H1 (cell line): ENCODE measurements around the gene SV2C. TPM values are rescaled to one million over a fixed set of nuclear protein-coding genes. Genes with fewer than 3 reads are reported as not detected.

Experiments
- CTCF ChIA-PET: fragments of 300-600 bp; sonication (Branson Sonifier 250); formaldehyde crosslinking; loops from one replicate; lab custom pipeline; 2021; ENCODE audit not compliant: partially characterized antibody; lab: Charles Lee
- POLR2A ChIA-PET: fragments of 300-600 bp; sonication (Branson Sonifier 250); formaldehyde crosslinking; loops from one replicate; lab custom pipeline; 2021; ENCODE audit warnings: inconsistent platforms; ENCODE audit not compliant: partially characterized antibody; lab: Charles Lee
- DNase-seq, 2 experiments: peaks; one replicate each; pipeline versions ENCODE4 v3.0.0 to v3.0.0-alpha.2; 2010 to 2022; ENCODE audit warnings: low spot score in 2 of 2, low read depth in 1 of 2, mixed read lengths in 1 of 2
- FAIRE-seq: peaks from 2 replicates; lab custom pipeline; 2011; peaks lifted over from hg19 to GRCh38; lab: Jason Lieb, UNC
- H2AFZ ChIP-seq: 2 replicates; pipeline ENCODE4 v1.8.1; 2012; ENCODE audit warnings: low read length, inconsistent platforms
- H2AK5ac ChIP-seq: 2 replicates; pipeline ENCODE4 v1.6.1; 2013; ENCODE audit warnings: low read depth, low read length
- H2BK120ac ChIP-seq: replicated peaks from 2 replicates; pipeline ENCODE3; 2013; ENCODE audit warnings: low read depth, low read length, inconsistent platforms
- H2BK12ac ChIP-seq: 2 replicates; pipeline ENCODE4 v1.6.1; 2013; ENCODE audit warnings: low read depth, low read length
- H2BK15ac ChIP-seq: 2 replicates; pipeline ENCODE4 v1.6.1; 2013; ENCODE audit warnings: low read length
- H2BK20ac ChIP-seq: 2 replicates; pipeline ENCODE4 v1.6.1; 2013; ENCODE audit warnings: low read length
- H2BK5ac ChIP-seq: 2 replicates; pipeline ENCODE4 v1.6.1; 2013; ENCODE audit warnings: low read depth, low read length
- H3K14ac ChIP-seq: 2 replicates; pipeline ENCODE4 v1.6.1; 2013; ENCODE audit warnings: inconsistent platforms; ENCODE audit not compliant: insufficient read length
- H3K18ac ChIP-seq: 2 replicates; pipeline ENCODE4 v1.6.1; 2013; ENCODE audit warnings: low read length; ENCODE audit errors: extremely low read depth
- H3K23ac ChIP-seq: 2 replicates; pipeline ENCODE4 v1.6.1; 2013; ENCODE audit warnings: inconsistent platforms; ENCODE audit not compliant: insufficient read length
- H3K23me2 ChIP-seq: 2 replicates; pipeline ENCODE4 v1.6.1; 2013; ENCODE audit warnings: low read depth, low read length
- H3K27ac ChIP-seq: 2 replicates; pipeline ENCODE4 v1.6.1; 2011; ENCODE audit warnings: low read depth, low read length, inconsistent platforms
- H3K27me3 ChIP-seq, 4 experiments: replicated peaks in 1 of 4; 1 replicate in 1 of 4; 2 replicates in 3 of 4; pipeline versions ENCODE4 v1.6.1 to v1.8.1; 2011 to 2013; ENCODE audit warnings: low read length in 3 of 4, mild to moderate bottlenecking in 3 of 4, inconsistent platforms in 2 of 4, mixed read lengths in 2 of 4, moderate library complexity in 1 of 4; ENCODE audit not compliant: control insufficient read depth in 3 of 4, insufficient read depth in 3 of 4; ENCODE audit errors: extremely low read depth in 1 of 4
- H3K36me3 ChIP-seq, 4 experiments: 2 replicates each; pipeline versions ENCODE4 v1.6.1 to v1.8.1; 2011 to 2013; ENCODE audit warnings: mild to moderate bottlenecking in 4 of 4, low read length in 3 of 4, moderate library complexity in 2 of 4, control low read depth in 1 of 4, inconsistent platforms in 1 of 4; ENCODE audit not compliant: insufficient read depth in 4 of 4, control insufficient read depth in 2 of 4
- H3K4ac ChIP-seq: replicated peaks from 2 replicates; pipeline ENCODE3; 2013; ENCODE audit warnings: low read length, low read depth, mixed read lengths, inconsistent platforms; ENCODE audit not compliant: insufficient read length
- H3K4me1 ChIP-seq, 4 experiments: replicated peaks in 1 of 4; 1 replicate in 1 of 4; 2 replicates in 3 of 4; pipeline versions ENCODE4 v1.6.1 to v1.8.1; 2011 to 2013; ENCODE audit warnings: low read length in 3 of 4, inconsistent platforms in 2 of 4, mixed read lengths in 1 of 4; ENCODE audit not compliant: insufficient read depth in 4 of 4, control insufficient read depth in 3 of 4
- H3K4me2 ChIP-seq, 2 experiments: 2 replicates each; pipeline versions ENCODE4 v1.6.1 to v1.8.1; 2011 to 2013; ENCODE audit warnings: low read depth in 2 of 2, low read length in 2 of 2, control low read depth in 1 of 2, inconsistent platforms in 1 of 2, mild to moderate bottlenecking in 1 of 2; ENCODE audit not compliant: insufficient read depth in 1 of 2
- H3K4me3 ChIP-seq, 4 experiments: fragments of 200-600, 300-600 bp in 1 of 4; sonication (generic), shearing (Covaris generic), sonication (Bioruptor Twin) in 1 of 4; 2 replicates each; pipeline versions ENCODE4 v1.5.1 to v1.8.1; 2011 to 2016; ENCODE audit warnings: low read length in 4 of 4, low read depth in 3 of 4, control low read depth in 2 of 4, inconsistent platforms in 2 of 4, mild to moderate bottlenecking in 2 of 4, mixed read lengths in 1 of 4, moderate library complexity in 1 of 4; ENCODE audit not compliant: insufficient read depth in 2 of 4; ENCODE audit errors: extremely low read depth in 1 of 4
- H3K56ac ChIP-seq: replicated peaks from 2 replicates; pipeline ENCODE3; 2013; ENCODE audit warnings: low read depth, mild to moderate bottlenecking, mixed read lengths, low read length, inconsistent platforms; ENCODE audit not compliant: insufficient read length
- H3K79me1 ChIP-seq: 2 replicates; pipeline ENCODE4 v1.6.1; 2013; ENCODE audit warnings: low read depth, low read length, control low read depth
- H3K79me2 ChIP-seq, 2 experiments: 2 replicates each; pipeline versions ENCODE4 v1.6.1 to v1.8.1; 2012 to 2013; ENCODE audit warnings: low read length in 2 of 2, mild to moderate bottlenecking in 2 of 2, inconsistent platforms in 1 of 2; ENCODE audit not compliant: insufficient read depth in 2 of 2, control insufficient read depth in 1 of 2
- H3K9ac ChIP-seq, 4 experiments: replicated peaks in 1 of 4; 1 replicate in 1 of 4; 2 replicates in 3 of 4; pipeline versions ENCODE4 v1.6.1 to v1.8.1; 2011 to 2013; ENCODE audit warnings: low read depth in 3 of 4, low read length in 3 of 4, control low read depth in 2 of 4, mild to moderate bottlenecking in 2 of 4, moderate library complexity in 2 of 4, inconsistent platforms in 1 of 4; ENCODE audit errors: extremely low read depth in 1 of 4
- H3K9me3 ChIP-seq, 2 experiments: 2 replicates each; pipeline versions ENCODE4 v1.6.1 to v1.8.1; 2012 to 2013; ENCODE audit warnings: mild to moderate bottlenecking in 2 of 2, moderate library complexity in 2 of 2, control low read depth in 1 of 2, inconsistent platforms in 1 of 2, low read depth in 1 of 2, low read length in 1 of 2, mixed read lengths in 1 of 2; ENCODE audit not compliant: insufficient read depth in 2 of 2
- H4K20me1 ChIP-seq, 2 experiments: replicated peaks in 1 of 2; 2 replicates each; pipeline versions ENCODE3 to v1.8.1; 2011 to 2013; ENCODE audit warnings: inconsistent platforms in 2 of 2, low read length in 2 of 2, mild to moderate bottlenecking in 1 of 2; ENCODE audit not compliant: insufficient read depth in 2 of 2, control insufficient read depth in 1 of 2
- H4K5ac ChIP-seq: 2 replicates; pipeline ENCODE4 v1.6.1; 2013; ENCODE audit warnings: low read length, low read depth, mixed read lengths, inconsistent platforms; ENCODE audit not compliant: insufficient read length
- H4K8ac ChIP-seq: 2 replicates; pipeline ENCODE4 v1.8.0; 2013; ENCODE audit warnings: mild to moderate bottlenecking, moderate library complexity, low read length, inconsistent platforms; ENCODE audit not compliant: insufficient read depth; ENCODE audit errors: extremely low read depth
- H4K91ac ChIP-seq: replicated peaks from 2 replicates; pipeline ENCODE3; 2013; ENCODE audit warnings: low read length, mixed read lengths, inconsistent platforms; ENCODE audit not compliant: insufficient read length
- CBX8 ChIP-seq: fragments of 300-800, 300-1000 bp; sonication (generic); IDR thresholded peaks from 2 replicates; pipeline ENCODE4 v1.7.1; 2016; ENCODE audit warnings: low read depth, low read length, borderline replicate concordance
- RAD21 ChIP-seq, 2 experiments: IDR thresholded peaks in 1 of 2; conservative IDR thresholded peaks in 1 of 2; 2 replicates each; pipeline ENCODE4 v1.6.1; 2011; ENCODE audit warnings: low read depth in 2 of 2, low read length in 2 of 2, improper control_type of control experiment in 1 of 2, inconsistent platforms in 1 of 2, mild to moderate bottlenecking in 1 of 2, moderate library complexity in 1 of 2
- SIN3A ChIP-seq, 2 experiments: IDR thresholded peaks in 1 of 2; conservative IDR thresholded peaks in 1 of 2; 2 replicates each; pipeline ENCODE4 v1.6.1; 2011 to 2012; ENCODE audit warnings: low read length in 2 of 2, improper control_type of control experiment in 1 of 2, low read depth in 1 of 2, mild to moderate bottlenecking in 1 of 2
- YY1 ChIP-seq: IDR thresholded peaks from 2 replicates; pipeline ENCODE4 v1.6.1; 2011; ENCODE audit warnings: low read depth, mild to moderate bottlenecking, low read length
- WGBS, 2 experiments: shearing (Covaris generic) in 1 of 2; methylation state at CpG; one replicate each; pipeline versions ENCODE4 v1.1.6 to v1.1.7; 2013 to 2015; ENCODE audit warnings: low lambda C conversion rate in 2 of 2, mixed read lengths in 2 of 2, inconsistent platforms in 1 of 2, low coverage in 1 of 2, missing lambda C conversion rate in 1 of 2; ENCODE audit not compliant: insufficient replicate concordance in 2 of 2, insufficient coverage in 1 of 2, insufficient read length in 1 of 2; ENCODE audit errors: extremely low coverage in 1 of 2, missing lambda C conversion rate in 1 of 2; 5-methylcytosine and 5-hydroxymethylcytosine counted together
- polyA plus RNA-seq, 7 experiments: library from polyadenylated mRNA; depleted of rRNA in 3 of 7; stranded (reverse) in 5 of 7; unstranded in 2 of 7; fragments of >200 nt in 5 of 7; fragments of 200-250 nt in 2 of 7; gene quantifications; 1 replicate in 5 of 7; 2 replicates in 1 of 7; 4 replicates in 1 of 7; pipeline versions ENCODE4 v1.2.1 to v1.2.3, GENCODE V29; 2011 to 2013; ENCODE audit warnings: missing spikeins in 2 of 7, mixed read lengths in 2 of 7
- total RNA-seq: library from RNA; stranded (reverse); fragmentation: NEBNext Ultra II Directional; extraction: Animal tissue kit (Norgen Biotek cat#: 25700); gene quantifications from 2 replicates; pipeline ENCODE4 v1.2.1, GENCODE V29; 2021

The SV2C gene
- total and polyA plus RNA-seq, 2 of the 8 experiments (the other 6 are each of a cell fraction or from before 2014, with no cell fraction given) = 0.08 to 0.24 TPM

GRCh38 chr5:76041863-76042262 is 41.3 kb upstream of the SV2C start:
- no peaks in the 10 kb centered on the region for H3K79me2 ChIP-seq
- no peak overlapping the region for H4K91ac ChIP-seq
- 0 out of 4 replicates have a peak, but pooled peaks of 1 of the 2 experiments have one; percentile 44 for TF ChIP-seq SIN3A (conservative IDR thresholded peaks at IDR 0.05 in 1 of 2, IDR thresholded peaks at IDR 0.05 in 1 of 2; ENCODE audit: low read depth in 1 of 2, low read length in 2 of 2)
- no peak for TF ChIP-seq CBX8
- TF ChIP-seq RAD21 (IDR thresholded peaks at IDR 0.05 in 1 of 2, conservative IDR thresholded peaks at IDR 0.05 in 1 of 2; ENCODE audit: low read depth in 2 of 2, low read length in 2 of 2) = peak in 1 of 2 experiments; percentile 28; a peak in 1 of 4 replicates
- TF ChIP-seq YY1 = peak; percentile 60; the same call in 1 of the 2 replicates
- TF ChIP-seq, all 59 proteins: peak for 3
- Histone ChIP-seq H3K9me3 (no peaks in the 10 kb centered on the region), H3K4me1 (no peaks in the 10 kb centered on the region; a peak in 1 of 7 replicates), H2BK15ac (no peak overlapping the region), H3K14ac (no peak overlapping the region), H4K5ac (no peak overlapping the region), H3K23me2 (no peaks in the 10 kb centered on the region), H3K9ac (no peak overlapping the region), H3K18ac (no peak overlapping the region), H2BK5ac (no peak overlapping the region), H3K56ac (no peak overlapping the region), H2AK5ac (no peak overlapping the region), H3K79me1 (no peaks in the 10 kb centered on the region), H4K20me1 (no peaks in the 10 kb centered on the region), H4K8ac (no peak overlapping the region), H3K4me3 (no peak overlapping the region), H3K4me2 (no peak overlapping the region), H2BK20ac (no peak overlapping the region), H3K23ac (no peak overlapping the region), H2AFZ (no peak overlapping the region; the same call in 1 of the 2 replicates), H3K4ac (no peak overlapping the region), H3K27me3 (no peaks in the 10 kb centered on the region), H3K36me3 (no peaks in the 10 kb centered on the region), H3K27ac (no peak overlapping the region), H2BK120ac (no peak overlapping the region), H2BK12ac (no peak overlapping the region)
- POLR2A ChIA-PET = no interaction called here
- peak; percentile 9 to 71 for DNase-seq
- 65% methylated on average over 6 of the region's 6 CpGs; no CpG with 5 or more reads in 1 of the 2 experiments for WGBS, 2 experiments
- CTCF ChIA-PET = interaction anchor here (1.2 to 1.9 kb wide), 4 partner anchors 11 to 125 kb away, joined by 3 to 5 read pairs (median 4); no protein-coding TSS in a partner anchor
- no peak for FAIRE-seq
